Renal cortical epithelial cell (primary cell): Measurements from ENCODE around the gene PSMB2. TPM values are rescaled to one million over a fixed set of nuclear protein-coding genes. Genes with fewer than 3 reads are reported as not detected.
"Not testable (repeated sequence)": the region's sequence is repeated elsewhere in the genome, so short reads cannot be mapped to it uniquely, and the experiment has no call there.

ENCODE experiments used
- DNase-seq: peaks from one replicate; pipeline ENCODE4 v3.0.0-alpha.2; 2011; ENCODE audit warnings: low read depth
- total RNA-seq: library from RNA; depleted of rRNA; stranded (reverse); fragments of >200 nt; gene quantifications from 2 replicates; pipeline ENCODE4 v1.2.3, GENCODE V29; 2014

PSMB2 gene
- total RNA-seq, 1 donor from 2014 or later, result 31.5 TPM

GRCh38 chr1:35592991-35593769 is 48.1 kb downstream of the PSMB2 start:
- DNase-seq, result no peak

DNA sequence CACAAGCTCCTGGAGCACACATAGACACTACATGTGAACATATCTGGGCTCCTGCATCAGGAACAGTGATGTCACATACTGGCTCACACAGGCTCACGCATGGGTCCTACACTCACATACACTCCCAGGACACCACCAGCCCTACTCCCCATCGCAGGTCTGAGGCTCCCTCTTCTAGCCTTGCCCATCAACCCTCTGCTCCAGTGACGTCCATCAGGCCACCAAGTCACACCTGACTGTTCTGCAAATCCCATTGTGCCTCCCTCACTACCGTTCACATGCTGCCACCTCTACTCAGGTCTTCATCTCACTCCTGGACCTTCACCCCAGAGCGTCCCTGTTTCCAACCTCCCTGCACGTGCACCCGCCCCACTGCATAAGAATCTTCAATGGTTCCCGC is 50.1 kb downstream of the PSMB2 start:
- DNase-seq, result no peak

DNA sequence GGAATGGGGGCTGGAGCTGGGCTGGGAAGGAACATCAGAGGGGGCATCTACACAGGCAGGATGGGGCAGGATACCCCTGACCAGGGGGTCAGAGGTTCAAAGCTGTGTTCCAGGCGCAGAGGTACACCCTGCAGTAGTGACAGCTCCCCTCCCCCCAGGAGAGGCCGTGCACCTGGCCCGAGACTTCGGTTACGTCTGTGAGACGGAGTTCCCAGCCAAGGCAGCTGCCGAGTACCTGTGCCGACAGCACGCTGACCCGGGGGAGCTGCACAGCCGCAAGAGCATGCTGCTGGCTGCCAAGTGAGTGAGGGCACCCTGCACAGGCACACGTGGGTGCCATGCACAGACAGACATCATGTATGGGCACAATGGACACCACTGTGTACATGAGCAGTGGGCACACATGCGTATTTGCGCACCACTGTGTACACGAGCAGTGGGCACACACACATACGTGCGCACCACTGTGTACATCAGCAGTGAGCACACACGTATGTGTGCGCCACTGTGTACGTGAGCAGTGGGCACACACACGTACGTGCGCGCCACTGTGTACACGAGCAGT is 50.8 kb downstream of the PSMB2 start:
- no peak for DNase-seq

DNA sequence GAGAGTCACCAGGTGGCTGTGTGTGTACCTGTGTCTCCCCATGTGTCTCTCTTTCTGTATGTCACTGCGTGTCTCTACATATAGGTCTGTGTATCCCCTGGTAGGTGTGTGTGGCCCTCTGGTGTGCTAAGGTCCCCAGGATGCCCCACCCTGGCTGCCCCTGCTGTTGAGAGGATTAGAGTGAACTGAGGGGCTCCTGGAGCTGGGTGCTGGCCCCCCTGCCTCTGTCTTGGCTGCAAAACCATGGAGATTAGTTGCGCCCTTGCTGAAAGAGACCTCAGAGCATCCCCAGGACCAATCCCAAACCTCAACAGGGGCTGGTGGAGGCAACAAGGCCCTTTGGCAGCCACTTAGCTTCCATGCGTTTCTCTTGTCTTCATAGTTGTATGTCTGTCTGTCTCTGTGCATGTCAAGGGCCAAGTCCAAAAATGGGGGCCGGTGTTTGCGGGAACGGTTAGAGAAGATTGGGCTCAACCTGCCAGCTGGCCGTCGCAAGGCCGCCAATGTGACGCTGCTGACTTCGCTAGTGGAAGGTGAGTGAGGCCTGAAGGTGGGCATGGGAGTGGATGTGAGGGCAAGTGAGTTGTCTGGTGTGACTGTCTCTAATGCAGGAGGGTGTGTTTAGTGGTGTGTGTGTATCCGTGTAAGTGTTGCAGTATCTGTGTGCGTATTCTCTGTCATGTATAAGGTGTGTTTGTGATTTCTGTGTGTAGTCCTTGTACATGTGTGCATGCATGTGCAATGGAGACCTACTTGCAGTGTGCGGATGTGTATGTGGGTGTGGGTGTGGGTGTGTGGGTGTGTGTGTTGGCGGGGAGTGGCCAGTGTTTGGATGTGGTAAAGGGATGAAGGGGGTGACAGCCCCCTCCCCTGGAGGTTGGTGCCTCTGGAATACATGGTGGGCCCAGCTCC is 51.6 kb downstream of the PSMB2 start:
- DNase-seq, result no peak

GRCh38 chr1:35588197-35588910 is 53.0 kb downstream of the PSMB2 start:
- no peak for DNase-seq

DNA sequence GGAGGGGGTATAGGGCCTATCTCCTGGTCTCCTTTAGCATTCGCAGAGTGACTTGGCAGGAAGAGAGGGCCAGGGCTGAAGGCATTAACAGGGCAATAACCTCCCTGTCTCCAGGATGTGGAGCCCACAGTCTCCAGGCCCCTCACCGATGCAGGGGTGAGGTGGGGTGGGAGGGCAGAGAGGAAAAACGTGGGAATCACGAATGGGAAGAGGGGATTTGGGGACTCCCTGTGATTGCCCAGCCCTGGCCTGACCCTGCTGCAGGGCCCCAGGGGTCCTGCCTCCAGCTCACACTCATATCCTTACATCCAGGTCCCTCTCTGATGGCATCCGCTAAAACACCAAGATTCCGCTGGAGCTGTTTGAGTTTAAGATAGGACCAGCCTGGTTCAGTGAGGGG is 53.6 kb downstream of the PSMB2 start:
- DNase-seq, result no peak

DNA sequence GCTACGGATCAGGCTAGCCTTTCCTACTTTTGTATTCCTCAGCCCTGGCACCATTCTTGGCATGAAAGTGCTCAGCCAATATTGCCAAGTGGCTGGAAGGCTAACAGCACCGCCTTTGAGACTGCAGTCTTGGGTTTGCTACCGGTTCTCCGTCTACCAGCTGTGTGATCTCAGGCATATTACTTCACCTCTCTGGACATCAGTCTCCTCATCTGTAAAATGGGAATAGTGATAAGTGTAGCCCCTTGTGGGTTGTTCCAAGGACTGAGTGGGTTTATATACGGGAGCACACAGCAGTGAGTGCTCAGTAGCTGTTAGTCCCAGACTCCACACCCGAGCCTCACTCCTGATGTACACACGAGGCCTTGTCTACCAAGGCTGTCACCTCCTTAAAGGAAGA is 54.5 kb downstream of the PSMB2 start:
- no peak for DNase-seq

- DNase-seq, result not testable (repeated sequence)
These were observed 55.5 kb downstream of the PSMB2 start for GRCh38 chr1:35585805-35586204.

- DNase-seq, result no peak
These were observed 56.0 kb downstream of the PSMB2 start for GRCh38 chr1:35585281-35585680.

- not testable (repeated sequence) for DNase-seq
These were observed 59.7 kb downstream of the PSMB2 start for GRCh38 chr1:35581621-35582020.

DNA sequence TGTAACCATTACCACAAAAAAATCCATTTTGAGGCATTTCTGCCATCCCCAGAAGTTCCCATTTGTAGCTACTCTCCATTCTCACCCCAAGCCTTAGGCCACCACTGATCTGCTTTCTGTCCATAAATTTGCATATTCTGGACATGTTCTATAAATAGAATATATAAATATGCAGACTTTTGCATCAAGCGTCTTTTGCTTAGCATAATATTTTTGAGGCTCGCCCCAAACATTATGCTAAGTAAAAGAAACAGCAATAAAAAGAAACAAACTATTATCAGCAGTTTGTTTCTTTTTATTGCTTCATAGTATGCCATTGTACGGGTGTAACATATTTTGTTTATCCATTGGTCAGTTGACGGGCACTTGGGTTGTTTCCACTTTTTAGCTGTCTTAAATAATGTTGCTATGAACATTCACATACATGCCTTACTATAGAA is 60.4 kb downstream of the PSMB2 start:
- no peak for DNase-seq

DNA sequence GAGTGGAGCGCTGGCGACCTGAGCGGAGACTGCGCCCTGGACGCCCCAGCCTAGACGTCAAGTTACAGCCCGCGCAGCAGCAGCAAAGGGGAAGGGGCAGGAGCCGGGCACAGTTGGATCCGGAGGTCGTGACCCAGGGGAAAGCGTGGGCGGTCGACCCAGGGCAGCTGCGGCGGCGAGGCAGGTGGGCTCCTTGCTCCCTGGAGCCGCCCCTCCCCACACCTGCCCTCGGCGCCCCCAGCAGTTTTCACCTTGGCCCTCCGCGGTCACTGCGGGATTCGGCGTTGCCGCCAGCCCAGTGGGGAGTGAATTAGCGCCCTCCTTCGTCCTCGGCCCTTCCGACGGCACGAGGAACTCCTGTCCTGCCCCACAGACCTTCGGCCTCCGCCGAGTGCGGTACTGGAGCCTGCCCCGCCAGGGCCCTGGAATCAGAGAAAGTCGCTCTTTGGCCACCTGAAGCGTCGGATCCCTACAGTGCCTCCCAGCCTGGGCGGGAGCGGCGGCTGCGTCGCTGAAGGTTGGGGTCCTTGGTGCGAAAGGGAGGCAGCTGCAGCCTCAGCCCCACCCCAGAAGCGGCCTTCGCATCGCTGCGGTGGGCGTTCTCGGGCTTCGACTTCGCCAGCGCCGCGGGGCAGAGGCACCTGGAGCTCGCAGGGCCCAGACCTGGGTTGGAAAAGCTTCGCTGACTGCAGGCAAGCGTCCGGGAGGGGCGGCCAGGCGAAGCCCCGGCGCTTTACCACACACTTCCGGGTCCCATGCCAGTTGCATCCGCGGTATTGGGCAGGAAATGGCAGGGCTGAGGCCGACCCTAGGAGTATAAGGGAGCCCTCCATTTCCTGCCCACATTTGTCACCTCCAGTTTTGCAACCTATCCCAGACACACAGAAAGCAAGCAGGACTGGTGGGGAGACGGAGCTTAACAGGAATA is 64.0 kb downstream of the PSMB2 start:
- no peak for DNase-seq

- not testable (repeated sequence) for DNase-seq
These were observed 64.6 kb downstream of the PSMB2 start for GRCh38 chr1:35576766-35577070.

DNA sequence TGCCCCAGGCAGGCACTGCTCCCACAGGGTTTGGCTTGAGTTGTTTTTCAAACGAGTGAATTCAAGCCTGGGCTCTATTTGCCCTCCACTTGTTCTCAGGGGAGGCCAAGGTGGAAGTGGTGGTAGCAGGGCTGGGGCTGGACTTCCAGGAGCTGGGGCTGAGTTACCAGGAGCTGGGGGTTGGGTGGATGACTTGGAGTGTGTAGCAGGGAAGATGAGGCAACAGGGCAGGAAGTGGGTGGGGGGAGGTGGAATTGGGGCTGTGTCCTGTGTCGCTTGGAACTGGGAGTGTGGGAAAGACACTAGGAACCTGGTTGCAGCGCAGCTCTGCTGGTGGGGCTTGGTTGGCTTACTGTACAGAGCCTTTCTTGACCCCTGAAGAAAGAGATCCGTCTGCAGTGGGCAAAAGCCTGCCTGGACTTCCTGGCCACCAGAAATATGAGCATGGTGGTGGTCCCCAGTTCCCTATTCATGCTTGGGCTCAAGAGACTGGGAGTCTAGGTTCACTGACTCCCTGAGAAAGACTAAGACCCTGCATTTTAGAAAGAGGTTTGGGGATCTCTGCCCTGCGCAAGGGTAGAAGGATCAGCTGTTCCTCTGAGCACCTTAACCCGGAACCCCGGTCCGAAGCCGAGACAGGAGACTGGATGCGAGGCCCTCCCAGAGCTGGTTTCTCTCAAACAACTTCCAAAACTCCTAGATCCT is 65.1 kb downstream of the PSMB2 start:
- DNase-seq, result no peak

DNA sequence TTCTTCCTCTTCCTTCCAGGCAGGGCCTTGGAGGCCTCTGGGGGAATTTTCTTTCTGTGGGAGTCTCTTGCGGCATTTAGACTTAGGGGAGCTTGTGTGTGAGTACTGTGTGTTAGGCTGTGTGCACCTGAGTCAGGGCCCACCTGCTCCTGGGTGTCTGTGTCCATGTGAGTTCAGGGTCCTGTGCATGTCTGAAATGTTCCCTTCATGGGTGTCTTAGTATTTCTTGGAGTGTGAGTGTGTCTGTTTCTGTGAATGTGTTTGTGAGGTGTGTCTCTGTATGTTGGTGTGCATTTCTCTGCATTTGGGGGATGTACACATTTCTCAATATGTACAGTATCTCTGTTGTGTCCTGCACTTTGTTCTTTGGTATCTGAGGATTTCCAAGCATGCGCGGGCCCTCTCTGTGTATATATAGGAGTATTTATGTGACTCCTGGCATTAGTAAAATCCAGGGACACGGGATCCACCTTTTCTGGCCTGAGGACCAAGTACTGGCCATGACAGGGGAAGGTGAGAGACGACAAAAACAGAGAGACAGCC is 65.8 kb downstream of the PSMB2 start:
- no peak for DNase-seq

- no peak for DNase-seq
These were observed 66.5 kb downstream of the PSMB2 start for GRCh38 chr1:35574655-35575415.

GRCh38 chr1:35574125-35574654 is 67.1 kb downstream of the PSMB2 start:
- DNase-seq, result no peak

- no peak for DNase-seq
These were observed 67.9 kb downstream of the PSMB2 start, which contains the start of gene TFAP2E for GRCh38 chr1:35573198-35574124. Gene TFAP2E, plus strand, starts transcription at chr1:35573314. Its CDS starts 264 bp downstream, at chr1:35573578.
